ENCODE results near the gene WNK2.

DNA sequence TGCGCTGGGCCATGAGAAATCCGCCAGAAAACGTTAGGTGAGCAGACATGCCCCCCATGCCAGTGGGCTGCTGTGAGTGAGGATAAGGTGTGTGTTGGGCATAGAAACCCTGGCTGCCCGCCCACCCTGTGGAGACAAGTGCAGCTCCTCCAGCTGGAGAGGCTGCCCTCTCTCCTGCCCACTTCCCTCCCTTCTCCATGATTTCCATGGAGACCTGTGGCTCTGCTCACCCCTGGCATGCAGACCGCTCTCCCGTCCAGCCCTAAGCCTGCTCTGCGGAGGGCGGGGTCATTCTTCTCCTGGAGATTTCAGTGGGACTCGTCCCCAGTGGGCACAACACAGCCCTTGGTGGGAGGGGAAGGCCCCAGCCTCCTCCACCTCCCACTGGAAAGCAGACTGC is 134.5 kb downstream of the WNK2 start:
- TF ChIP-seq, protein P1, sequence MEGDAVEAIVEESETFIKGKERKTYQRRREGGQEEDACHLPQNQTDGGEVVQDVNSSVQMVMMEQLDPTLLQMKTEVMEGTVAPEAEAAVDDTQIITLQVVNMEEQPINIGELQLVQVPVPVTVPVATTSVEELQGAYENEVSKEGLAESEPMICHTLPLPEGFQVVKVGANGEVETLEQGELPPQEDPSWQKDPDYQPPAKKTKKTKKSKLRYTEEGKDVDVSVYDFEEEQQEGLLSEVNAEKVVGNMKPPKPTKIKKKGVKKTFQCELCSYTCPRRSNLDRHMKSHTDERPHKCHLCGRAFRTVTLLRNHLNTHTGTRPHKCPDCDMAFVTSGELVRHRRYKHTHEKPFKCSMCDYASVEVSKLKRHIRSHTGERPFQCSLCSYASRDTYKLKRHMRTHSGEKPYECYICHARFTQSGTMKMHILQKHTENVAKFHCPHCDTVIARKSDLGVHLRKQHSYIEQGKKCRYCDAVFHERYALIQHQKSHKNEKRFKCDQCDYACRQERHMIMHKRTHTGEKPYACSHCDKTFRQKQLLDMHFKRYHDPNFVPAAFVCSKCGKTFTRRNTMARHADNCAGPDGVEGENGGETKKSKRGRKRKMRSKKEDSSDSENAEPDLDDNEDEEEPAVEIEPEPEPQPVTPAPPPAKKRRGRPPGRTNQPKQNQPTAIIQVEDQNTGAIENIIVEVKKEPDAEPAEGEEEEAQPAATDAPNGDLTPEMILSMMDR (IDR thresholded peaks at IDR 0.05; ENCODE audit: insufficient read depth, low read depth, low read length), result no peak
- no peak for TF ChIP-seq EZH2 (IDR thresholded peaks at IDR 0.05; ENCODE audit: insufficient read depth, low read length)
